ENCODE results near the gene CD209. TPM values are rescaled to one million over a fixed set of nuclear protein-coding genes. Genes with fewer than 3 reads are reported as not detected.

Gene CD209
- total and polyA plus RNA-seq, 2 of the 8 experiments (the other 6 are each of a cell fraction or from before 2014, with no cell fraction given) = 0.05 to 0.22 TPM

GRCh38 chr19:7691497-7691896, 55.8 kb downstream of the CD209 start (continued):
- TF ChIP-seq E2F6 (IDR thresholded peaks at IDR 0.05) = no peak
- TF ChIP-seq EP300 (IDR thresholded peaks at IDR 0.05; ENCODE audit: borderline replicate concordance in 1 of 2, low read depth in 2 of 2, low read length in 2 of 2) = no peak
- TF ChIP-seq HDAC2 (IDR thresholded peaks at IDR 0.05; ENCODE audit: borderline replicate concordance in 1 of 2, low read depth in 2 of 2, low read length in 2 of 2) = no peak
- TF ChIP-seq ATF3 (IDR thresholded peaks at IDR 0.05; ENCODE audit: insufficient read depth, low read depth, low read length) = no peak
- no peak for TF ChIP-seq SP2 (IDR thresholded peaks at IDR 0.05; ENCODE audit: low read length)
- no peak for TF ChIP-seq BACH1 (IDR thresholded peaks at IDR 0.05; ENCODE audit: low read length)
- TF ChIP-seq KDM1A (IDR thresholded peaks at IDR 0.05; ENCODE audit: borderline replicate concordance, low read length) = no peak
- no peak for TF ChIP-seq CREB1 (IDR thresholded peaks at IDR 0.05)

Measured in H1 (cell line).